Measurements from ENCODE around the gene GRID1.

Gene GRID1

DNA sequence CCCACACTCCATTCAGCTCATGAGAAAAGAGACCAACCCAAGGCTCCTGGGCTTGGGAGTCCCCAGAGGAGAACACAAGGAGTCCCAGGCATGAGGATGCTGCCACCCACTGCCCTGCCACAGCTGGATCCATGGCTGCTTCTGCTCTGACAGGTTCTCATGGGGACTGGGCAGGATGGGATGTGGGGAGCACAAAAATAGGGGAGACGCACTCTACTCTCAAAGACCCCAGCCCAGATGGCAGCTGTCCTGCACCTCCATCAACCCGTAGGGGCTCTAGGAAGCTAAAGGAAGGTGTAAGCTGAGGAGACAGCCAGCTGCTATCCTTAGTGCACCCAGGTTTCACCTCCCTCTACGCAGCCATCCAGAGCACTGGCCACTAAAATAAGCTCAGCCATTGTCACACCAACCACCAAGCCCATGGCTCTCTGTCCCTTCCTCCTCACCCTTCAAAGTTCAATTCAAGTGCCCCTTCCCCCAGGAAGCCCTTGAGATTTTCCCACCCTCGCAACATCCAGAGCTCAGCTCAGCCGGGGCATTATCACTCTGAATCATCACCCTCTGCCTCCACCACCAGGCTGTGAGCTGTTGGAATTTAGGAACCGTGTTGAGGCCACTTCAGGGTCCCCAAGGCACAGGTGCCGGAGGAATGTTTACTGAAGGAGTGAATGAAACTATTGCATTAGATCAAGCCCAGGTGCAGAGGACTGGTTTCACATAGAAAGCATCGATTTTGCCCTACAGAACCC is 142.1 kb downstream of the GRID1 start:
- ATAC-seq: no peak

DNA sequence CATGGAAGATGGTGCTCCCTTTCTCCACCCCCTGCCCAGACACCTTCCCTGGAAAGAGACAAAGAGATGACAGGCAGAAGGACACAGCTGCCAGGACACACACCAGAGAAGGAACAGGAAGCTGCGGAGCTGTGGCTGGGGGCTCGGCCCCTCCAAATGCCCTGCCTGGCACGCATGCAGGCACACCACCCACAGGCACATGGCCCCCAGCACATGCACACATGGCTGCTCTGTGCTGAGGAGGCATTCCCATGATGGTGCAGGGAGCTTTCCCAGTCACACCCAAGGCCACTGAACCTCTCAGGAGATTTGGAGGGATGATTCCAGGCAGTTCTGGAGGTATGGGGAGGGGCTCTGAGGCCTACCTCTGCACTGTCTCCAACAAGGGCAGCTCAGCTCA is 143.3 kb downstream of the GRID1 start:
- no peak for ATAC-seq

DNA sequence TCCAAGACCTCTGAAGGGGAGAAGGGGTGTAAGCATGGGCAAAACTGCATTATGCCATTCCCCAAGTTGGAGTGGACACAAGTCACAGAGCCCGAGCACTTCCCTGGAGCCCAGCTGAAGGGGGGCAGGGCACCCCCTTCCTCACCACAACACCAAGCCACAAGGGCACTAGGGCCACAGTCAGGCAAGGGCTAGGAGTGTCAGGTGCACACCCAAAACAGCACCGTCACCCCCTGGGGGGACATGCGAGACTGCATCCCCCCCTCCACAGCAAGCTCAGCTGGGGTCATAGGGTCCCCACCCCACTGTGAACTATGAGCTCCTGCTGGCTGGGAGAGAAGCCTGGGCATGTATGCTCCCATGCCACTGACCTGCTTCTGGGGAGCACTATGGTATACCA is 143.9 kb downstream of the GRID1 start:
- ATAC-seq: no peak

DNA sequence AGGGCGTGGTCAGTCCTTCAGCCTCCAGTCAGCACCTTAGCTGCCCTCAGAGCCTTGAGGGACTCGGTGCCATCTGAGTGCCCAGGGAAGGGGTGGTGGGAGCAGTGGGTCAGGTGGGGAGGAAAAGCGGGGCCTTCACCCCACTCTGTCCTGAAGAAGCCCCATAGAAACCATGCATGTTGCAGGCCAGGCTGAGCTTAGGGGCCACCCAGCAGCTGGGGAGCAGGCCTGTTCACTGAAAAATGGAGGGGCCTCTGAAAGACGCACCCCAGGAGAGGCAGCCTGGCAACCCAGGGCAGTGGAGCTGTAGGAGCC is 144.3 kb downstream of the GRID1 start:
- no peak for ATAC-seq

DNA sequence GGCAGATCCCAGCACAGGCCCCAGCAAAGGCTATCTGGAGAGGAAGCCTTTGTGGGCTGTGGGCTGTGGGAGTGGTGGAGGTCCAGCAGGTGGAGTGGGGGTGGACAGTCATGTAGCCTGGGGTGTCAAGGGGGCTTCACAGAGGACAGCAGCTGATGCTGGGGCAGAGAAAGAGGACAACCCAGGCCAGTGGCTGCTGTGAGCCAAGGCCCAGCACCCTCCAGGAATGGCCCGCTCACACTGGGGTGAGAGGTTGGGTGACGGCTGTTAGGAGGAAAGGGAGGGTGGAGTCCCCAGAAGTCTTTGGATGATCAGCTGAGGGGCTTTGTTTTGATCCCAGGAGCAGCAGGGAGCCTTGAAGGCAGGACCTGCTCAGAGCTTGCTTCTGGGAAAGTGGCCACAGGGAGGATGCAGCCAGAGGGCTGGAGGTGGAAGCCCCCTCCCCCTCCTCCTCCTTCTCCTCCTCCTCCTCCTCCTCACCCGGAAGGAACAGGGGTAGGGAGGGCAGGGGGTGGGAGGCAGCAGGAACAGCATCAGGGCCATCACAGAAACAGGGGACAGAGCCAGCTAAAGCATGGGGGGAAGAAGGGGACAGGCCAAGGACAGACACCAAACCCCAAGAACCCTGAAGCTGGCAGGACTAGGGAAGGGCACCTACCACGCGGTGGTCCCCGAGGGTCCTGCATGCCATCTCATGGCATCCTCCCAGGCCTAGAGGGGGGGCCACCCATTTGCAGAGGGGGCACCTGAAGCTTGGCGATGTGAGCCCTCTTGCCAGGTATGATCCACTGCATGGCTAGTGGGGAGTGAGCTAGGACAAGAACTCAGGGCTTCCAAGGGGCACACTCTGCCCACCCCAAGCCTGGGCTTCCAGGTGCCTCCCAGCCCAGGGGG is 144.9 kb downstream of the GRID1 start:
- ATAC-seq: no peak

DNA sequence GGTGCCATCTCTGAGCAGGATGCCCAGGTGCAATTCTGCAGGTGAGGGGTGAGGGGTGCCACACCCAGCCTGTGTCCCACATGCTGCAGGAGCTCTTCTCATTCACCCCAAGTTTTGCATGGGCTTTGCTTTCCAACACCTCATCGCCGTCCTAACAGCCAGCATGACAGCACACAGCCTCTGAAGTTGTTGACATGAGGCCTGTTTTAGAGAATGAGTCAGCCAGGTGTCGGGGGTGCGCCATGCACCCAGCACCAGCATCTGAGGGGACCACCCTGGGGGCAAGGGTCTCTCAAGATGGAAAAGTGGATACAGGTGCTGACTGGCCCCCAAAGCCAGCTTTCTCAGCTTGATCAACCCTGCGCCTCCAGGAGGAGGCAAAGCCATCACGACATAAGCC is 146.0 kb downstream of the GRID1 start:
- no peak for ATAC-seq

DNA sequence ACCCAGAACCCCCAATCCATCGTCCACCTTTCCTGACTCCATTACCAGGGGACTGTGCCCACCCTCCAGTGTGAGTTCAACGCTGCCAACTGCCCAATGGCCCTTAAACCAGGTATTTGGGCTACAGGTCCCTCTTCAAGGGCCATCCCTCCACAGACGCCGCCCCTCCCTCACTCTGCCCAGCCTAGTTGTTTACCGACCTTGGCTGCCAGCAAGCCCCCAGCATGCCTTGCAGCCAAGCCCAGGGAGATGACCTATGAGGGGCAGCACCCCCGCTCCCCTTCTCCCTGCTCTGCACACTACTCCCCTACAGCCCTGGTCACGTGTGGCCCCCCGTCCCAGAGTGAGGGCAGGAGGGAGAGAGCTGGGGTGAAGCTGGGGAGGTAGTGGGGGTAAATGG is 147.3 kb downstream of the GRID1 start:
- ATAC-seq: no peak

DNA sequence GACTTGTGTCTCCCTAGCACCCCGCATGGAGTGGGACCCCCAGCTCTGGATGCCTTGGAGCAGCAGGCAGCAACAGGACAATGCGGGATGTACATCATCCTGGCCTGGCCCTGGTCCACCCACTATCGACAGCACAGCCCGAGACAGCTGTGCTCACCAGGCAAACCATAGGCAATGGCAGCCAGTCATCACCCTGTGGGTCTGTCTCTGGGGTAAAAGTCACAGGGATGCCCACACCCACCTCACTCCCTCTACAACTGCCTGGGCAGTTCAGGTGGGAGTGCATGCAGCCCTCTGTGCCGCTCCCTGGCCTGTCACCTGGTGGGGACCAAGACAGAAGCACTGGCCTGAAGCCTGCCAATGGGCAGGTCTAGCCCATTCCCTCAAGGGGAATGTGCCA is 147.8 kb downstream of the GRID1 start:
- no peak for ATAC-seq

DNA sequence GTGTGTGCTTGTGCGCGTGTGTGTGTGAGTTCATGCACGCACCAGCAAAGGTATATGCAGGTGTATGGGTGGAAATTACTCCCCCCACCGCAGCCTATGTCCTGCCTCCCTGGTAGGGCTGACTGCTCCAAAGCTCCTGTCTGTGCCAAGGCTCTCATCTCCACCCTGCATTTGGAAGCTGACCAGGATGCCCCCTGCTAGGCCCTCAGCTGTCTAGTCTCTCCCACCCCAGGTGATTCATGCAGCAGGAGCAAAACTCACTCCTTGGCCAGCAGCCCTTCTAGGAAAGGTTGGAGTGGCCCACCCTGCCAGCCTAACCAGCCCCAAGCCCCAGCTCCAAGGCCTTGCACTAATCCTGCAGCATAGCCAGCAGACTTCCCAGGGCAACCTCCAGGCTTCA is 148.4 kb downstream of the GRID1 start:
- ATAC-seq: no peak

DNA sequence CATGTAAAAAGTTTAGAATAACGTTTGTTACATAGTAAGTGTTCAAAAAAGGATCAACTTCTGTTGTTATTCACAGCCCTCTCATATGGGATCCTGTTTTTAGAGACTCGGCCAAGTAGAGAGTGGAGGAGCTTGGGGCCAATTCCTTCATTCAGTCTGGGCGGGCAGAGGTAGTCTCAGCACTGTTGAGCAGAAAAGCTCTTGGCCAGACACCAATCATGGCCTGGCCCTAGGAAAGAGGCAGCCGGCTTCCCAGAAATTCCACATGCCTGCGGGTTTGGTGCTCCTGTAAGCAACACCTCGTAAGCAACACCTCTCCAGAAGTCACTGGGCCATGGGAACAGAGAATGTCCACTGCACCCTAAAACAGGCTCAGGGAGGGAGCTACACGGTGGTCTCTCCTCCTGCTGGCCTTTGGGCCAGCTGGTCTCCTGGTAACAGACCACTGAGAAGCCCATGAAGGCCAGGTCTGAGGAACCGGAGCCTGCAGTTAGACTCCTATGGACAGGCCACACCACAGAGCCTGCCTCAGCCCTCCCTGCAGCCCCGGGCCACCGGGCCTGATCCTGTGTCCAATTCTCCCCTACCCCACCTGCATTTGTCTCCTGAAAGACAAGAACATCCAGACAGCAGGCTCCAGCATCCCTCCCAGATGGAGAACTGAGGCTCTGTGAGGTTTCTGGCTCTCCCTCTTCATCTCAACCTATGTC is 149.1 kb downstream of the GRID1 start:
- no peak for ATAC-seq

DNA sequence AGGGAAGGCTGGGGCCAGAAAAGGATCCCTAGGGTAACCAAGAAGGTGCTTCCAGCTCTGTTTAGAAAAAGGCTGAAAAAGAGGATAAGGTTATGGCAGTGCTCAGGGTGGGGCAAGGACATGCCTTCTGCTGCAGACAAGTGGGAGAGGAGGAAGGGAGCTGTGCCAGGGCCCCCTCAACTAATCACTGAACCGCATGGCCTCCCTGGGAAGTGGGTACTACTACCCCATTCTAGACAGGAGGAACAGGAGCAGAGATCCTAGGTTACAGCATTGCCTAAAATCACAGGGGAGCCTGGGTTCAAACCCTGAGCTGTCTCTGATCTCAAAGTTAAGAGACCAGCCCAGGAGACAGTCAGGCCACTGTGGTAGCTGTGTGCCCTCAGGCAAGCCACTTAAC is 149.7 kb downstream of the GRID1 start:
- ATAC-seq: no peak

DNA sequence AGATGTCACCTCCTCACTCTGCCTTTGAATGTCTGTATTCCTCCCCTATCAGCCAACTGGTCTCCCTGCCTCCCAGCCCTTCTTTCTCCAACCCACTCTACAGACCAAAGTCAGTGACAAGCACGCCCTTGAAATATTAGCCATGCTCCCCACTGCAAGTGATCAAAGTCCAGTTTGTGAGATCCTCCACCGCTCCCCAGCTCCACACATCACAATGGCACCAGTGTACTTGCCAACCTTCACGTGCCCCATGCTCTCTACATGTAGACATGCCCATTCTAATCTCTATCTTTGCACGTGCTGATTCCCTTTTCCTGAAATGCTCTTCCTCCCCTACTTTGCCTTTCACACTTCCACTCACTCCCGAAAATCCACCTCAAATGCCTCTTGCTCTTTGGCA is 150.9 kb downstream of the GRID1 start:
- no peak for ATAC-seq

DNA sequence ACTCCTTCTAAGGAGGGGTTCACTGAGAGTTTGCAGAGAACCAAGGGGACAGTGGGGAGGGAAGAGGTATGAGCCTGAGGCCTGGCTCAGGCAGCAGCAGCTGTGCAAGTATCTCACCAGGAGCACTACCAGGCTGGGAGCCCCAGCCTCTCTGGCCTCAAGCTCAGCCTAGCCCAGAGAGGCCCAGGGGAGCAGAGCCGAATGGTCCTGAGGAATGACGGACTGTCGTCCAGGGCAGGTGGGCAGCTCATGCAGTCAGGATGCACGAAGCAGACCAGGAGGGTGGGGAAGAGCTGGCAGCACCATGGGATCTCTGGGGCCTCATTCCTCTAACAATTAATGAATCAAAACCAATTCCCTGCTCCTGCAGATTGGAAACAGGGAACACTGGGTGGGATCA is 151.5 kb downstream of the GRID1 start:
- no peak for ATAC-seq

DNA sequence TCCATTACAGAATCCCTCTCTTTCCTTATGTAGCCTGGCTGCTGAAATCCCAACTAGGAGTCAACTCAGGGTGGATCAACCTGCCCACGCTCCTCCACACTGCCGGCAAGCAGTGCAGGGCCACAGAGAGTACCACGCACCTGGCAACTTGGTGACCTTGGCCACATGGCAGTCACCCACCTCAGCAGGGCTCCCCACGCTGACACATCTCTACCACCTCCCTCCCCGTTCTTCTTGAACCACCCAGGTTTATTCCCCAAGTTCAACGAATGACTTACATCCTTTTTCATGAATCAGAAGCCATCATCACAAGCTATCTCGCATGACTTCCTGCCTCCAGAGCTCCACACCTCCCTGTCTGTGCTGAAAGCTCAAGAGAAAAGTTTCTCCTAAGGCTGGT is 153.4 kb downstream of the GRID1 start:
- no peak for ATAC-seq

DNA sequence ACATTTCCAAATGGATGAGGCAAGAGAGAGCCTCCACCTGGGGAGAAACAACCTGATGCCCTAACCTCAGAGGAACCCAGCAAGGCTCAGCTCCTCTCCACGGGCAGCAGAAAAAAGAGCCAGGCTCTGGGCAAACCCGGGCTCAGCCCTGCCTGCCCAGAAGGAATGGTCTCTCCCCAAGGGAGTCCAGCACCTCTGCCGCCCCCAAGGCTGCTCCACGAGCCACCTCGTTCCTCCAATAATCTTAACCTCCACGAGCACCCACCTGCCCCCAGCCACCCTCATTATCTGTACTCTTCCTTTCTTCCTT is 154.2 kb downstream of the GRID1 start:
- ATAC-seq: no peak

DNA sequence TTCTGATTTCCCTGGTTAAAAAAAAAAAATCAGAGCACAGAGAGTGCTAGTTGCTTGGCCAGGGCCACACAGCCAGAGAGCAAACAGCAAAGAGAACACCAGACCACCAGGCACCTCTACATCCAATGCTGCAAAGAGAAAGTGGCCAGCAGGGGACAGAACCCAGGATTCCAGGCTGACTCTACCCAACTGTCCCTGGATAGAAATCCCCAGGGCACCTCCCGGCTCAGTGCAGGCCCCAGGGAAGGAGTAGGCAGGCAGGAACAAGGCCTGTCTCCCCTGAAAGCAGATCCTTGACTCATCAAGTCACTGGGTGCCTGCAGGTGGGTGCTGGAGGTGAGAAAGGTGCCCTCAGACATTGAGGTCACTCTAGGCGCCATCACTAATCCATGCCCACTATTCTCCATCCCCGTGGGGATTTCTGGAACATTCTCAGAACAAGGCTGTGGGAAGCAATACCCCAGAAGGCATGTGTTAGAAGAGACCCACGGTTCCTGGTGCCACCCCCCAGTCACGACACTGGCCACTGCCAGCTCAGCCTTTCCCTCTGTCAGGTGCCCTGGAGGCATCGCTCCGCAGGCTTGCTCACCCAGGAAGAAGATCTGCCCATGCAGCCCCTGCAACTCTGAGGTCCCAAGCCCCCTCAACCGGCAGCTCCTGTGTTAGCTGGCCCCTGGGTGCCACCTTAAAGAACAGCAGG is 154.8 kb downstream of the GRID1 start:
- no peak for ATAC-seq

DNA sequence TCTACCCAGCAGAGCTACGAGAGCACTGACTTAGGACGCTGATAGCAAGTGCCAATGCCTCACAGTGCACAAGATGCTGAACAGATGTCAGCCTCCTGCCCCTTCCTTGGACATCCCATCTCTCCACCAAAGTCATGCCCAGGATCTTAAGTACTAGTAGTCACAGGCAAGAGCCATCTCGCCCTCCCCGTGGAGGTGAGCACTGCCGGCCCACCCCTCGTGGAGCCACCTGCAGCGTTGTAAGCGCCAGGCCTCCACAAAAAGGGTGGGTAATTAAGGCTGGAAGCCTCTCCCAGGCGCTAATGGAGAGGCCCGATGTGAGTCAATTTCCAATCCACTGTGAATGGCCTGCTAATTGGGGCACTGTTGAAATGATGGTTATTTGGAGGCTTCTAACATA is 156.2 kb downstream of the GRID1 start:
- no peak for ATAC-seq

DNA sequence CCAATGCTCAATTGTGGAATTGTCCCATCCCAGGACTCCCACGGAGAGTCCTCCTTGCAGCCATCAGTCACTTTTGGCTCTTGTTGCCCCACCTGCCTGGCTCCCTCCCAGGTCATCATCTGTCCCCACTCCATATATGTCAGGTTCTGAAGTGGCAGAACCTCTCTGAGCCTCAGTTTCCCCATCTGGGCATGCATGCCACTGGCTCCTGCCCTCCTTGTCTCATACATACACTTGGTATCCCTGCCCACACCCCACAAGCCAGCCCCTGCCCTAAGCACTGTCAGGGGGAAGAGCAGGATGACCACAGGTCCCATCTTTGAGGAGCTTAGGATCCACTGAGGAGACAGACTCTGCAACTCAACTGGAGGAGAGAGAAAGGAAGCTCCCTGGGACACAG is 156.9 kb downstream of the GRID1 start:
- no peak for ATAC-seq

DNA sequence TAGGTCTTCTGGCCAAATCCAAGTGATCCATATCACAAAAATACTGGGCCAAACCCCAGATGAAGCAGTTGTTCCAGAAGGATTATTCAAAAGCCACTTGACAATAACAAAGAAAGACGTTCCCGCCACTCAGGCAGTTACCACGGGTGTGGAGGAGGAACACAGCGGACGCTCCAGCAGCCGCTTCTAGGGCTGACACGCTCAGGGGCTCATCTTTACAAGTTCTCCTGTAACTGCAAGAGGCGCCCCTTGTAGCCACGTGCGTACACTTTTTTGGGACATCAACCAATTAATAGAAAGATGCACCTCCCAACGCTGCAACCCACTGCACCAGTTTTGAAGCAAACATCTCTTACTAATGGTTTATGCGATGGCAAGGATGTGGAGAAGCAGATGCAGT is 159.4 kb downstream of the GRID1 start:
- ATAC-seq: no peak

DNA sequence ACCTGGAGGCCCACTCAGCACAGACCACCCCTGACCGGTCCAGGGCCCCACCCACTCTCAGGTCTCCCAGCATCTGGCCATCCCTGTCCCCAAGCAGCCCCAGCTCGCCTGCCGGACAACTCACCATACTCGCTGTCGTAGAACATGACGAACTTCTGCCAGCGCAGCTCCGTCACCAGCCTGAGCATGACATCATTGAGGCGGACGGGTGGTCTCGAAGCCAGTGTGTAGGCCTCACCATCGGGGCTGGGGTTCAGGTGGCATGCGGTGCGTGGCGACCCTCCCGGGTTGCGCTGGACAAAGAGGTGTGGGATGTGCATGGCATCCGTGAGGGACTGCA is 160.4 kb downstream of the GRID1 start:
- ATAC-seq: no peak

DNA sequence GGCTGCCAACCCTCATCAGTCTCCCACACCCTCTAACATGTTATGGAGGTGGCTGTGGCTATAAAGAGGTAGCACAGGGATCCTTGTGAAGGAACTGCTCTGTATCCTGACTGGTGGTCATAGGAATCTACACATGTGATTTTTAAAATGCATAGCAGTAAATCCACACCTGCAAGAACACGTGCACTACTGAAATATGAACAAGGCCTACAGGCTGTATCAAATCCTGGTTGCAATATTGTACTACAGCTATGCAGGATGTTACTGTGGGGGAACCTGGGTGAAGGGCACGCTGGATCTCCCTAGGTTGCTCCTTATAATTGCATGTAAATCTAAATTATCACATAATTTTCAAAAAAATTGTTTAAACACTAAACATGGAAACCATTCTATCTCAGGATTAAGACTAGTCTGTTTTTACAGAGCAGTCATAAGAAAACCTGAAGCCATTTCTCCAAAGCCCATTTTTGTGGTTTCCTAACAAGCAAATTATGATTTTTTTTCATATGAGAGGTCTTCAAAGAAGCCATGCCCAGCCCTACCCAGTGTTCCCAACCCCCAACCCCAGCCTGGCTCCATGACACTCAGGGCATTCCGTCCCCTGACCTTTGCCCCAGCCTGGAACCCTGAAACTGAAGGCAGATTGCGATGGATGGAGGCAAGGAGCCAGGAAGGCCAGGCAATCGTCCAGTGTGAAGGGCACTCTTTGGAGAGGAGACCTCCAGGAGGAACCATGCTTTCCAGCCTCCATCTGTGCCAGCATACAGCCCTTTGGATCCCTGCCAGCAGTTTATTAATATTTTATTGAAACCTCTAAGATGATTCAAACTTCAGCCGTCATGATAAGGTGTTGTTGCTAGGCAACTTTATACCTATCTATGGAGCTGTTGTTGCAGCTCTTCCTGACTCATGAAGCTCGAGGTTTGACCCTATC is 161.0 kb downstream of the GRID1 start:
- no peak for ATAC-seq

Measured in activated CD4-positive, CD25-positive, alpha-beta regulatory T cell treated with anti-CD3 and anti-CD28 coated beads, Interleukin-2, amount 50 U/mL, for 24 hours (primary cell).